Measurements from ENCODE around the gene TBC1D14. TPM values are rescaled to one million over a fixed set of nuclear protein-coding genes. Genes with fewer than 3 reads are reported as not detected.

TBC1D14 gene
- total and polyA plus RNA-seq, 2 of the 4 experiments (the other 2 are of a cell fraction), result 31.7 to 40.7 TPM

GRCh38 chr4:6989331-6989923, 79.8 kb downstream of the TBC1D14 start:
- Histone ChIP-seq H4K8ac (ENCODE audit: low read depth in 2 of 2, low read length in 2 of 2) (no peak overlapping the region), H2AK9ac (replicated peaks; ENCODE audit: low read depth, low read length, poor library complexity) (peak overlapping the region; percentile 43), H3K4me1 (ENCODE audit: control insufficient read depth, insufficient read depth, low read length) (peaks cover 20% of the 10 kb centered on the region), H3K9me1 (ENCODE audit: insufficient read depth, low read length) (peaks cover 28% of the 10 kb centered on the region), H2BK120ac (ENCODE audit: low read depth, low read length) (no peak overlapping the region), H2AK5ac (ENCODE audit: low read depth, low read length) (no peak overlapping the region), H2AFZ (replicated peaks; ENCODE audit: low read length, poor library complexity) (no peak overlapping the region), H4K5ac (ENCODE audit: low read depth, low read length) (no peak overlapping the region), H3K4ac (ENCODE audit: low read depth, low read length) (no peak overlapping the region), H4K20me1 (ENCODE audit: insufficient read depth, low read length) (peaks cover 54% of the 10 kb centered on the region), H3K9ac (ENCODE audit: low read depth, low read length) (no peak overlapping the region), H3K56ac (ENCODE audit: extremely low read depth, insufficient read depth, low read length) (no peak overlapping the region), H3K23ac (ENCODE audit: low read depth, low read length) (peak overlapping the region; percentile 7; the same call in 1 of the 2 replicates), H3K27me3 (ENCODE audit: control insufficient read depth, insufficient read depth, low read length) (no peaks in the 10 kb centered on the region), H4K91ac (ENCODE audit: insufficient read depth, low read depth, low read length) (no peak overlapping the region), H2BK15ac (ENCODE audit: low read depth, low read length) (no peak overlapping the region), H3K4me3 (ENCODE audit: insufficient read depth, low read depth, low read length) (no peak overlapping the region), H3K4me2 (ENCODE audit: low read depth, low read length) (no peak overlapping the region), H3K27ac (ENCODE audit: insufficient read depth, low read length) (no peak overlapping the region), H3K14ac (replicated peaks; ENCODE audit: low read depth, low read length) (no peak overlapping the region), H2BK20ac (ENCODE audit: low read depth, low read length) (no peak overlapping the region), H3K36me3 (ENCODE audit: control insufficient read depth, insufficient read depth, low read length) (0 out of 2 replicates have a peak, but pooled peaks cover 3% of the 10 kb centered on the region), H3K9me3 (ENCODE audit: control insufficient read depth, insufficient read depth, low read length) (no peaks in the 10 kb centered on the region), H3K18ac (ENCODE audit: low read depth, low read length) (no peak overlapping the region), H2BK5ac (ENCODE audit: low read depth, low read length, poor library complexity, severe bottlenecking) (no peak overlapping the region), H3K79me1 (ENCODE audit: low read depth in 1 of 2, low read length in 2 of 2) (peaks cover 34 to 77% of the 10 kb centered on the region in 2 experiments)
- TF ChIP-seq CEBPB (IDR thresholded peaks at IDR 0.05; ENCODE audit: low read depth, low read length) (no peak), NFE2L2 (IDR thresholded peaks at IDR 0.05; ENCODE audit: low read depth, low read length) (no peak), FOS (IDR thresholded peaks at IDR 0.05; ENCODE audit: low read depth, low read length) (no peak), POLR2A (IDR thresholded peaks at IDR 0.05; ENCODE audit: low read depth, low read length) (no peak), SMC3 (IDR thresholded peaks at IDR 0.05; ENCODE audit: low read depth, low read length) (no peak), USF2 (IDR thresholded peaks at IDR 0.05; ENCODE audit: low read depth, low read length) (no peak), BHLHE40 (IDR thresholded peaks at IDR 0.05; ENCODE audit: low read depth, low read length) (no peak), MAFK (IDR thresholded peaks at IDR 0.05; ENCODE audit: low read depth, low read length) (no peak), CHD1 (IDR thresholded peaks at IDR 0.05; ENCODE audit: low read depth, low read length) (no peak), CTCF (conservative IDR thresholded peaks at IDR 0.05; ENCODE audit: low read depth, low read length) (no peak), RFX5 (IDR thresholded peaks at IDR 0.05; ENCODE audit: low read depth, low read length) (no peak), RCOR1 (IDR thresholded peaks at IDR 0.05; ENCODE audit: insufficient replicate concordance, low read length) (no peak)
- no peak for ATAC-seq (ENCODE audit: low read depth)
- BruUV-seq (replicated peaks), result no TSS peak
- 80% methylated on average over 2 of the region's 10 CpGs; no CpG with 5 or more reads in 1 of the 2 experiments for WGBS, 2 experiments (ENCODE audit: extremely low coverage in 2 of 2, insufficient read length in 1 of 2)
- intact Hi-C loops (cut with micrococcal nuclease) (loop anchor here (5.0 to 10.0 kb wide), 3 partner anchors 53 to 205 kb away; partner anchors contain the start of genes KIAA0232 and TADA2B), in situ Hi-C loops (cut with MboI; ENCODE audit: low sequenced_read_pairs) (no loop called here), dilution Hi-C loops (cut with HindIII; ENCODE audit: low sequenced_read_pairs, unreplicated experiment) (no loop called here)
- CTCF ChIA-PET, result no interaction called here
- no peak for DNase-seq
- POLR2A ChIA-PET (ENCODE audit: unreplicated experiment), result no interaction called here
